Measurements from ENCODE around the gene DNMBP.

DNMBP gene

GRCh38 chr10:99854860-99855259 lies 154.9 kb downstream of the DNMBP start:
- Histone ChIP-seq H3K9me3 (ENCODE audit: control insufficient read depth in 5 of 5, low read length in 5 of 5) (no peaks in the 10 kb centered on the region), H3K27me3 (ENCODE audit: control insufficient read depth in 5 of 5, insufficient read depth in 4 of 5, low read length in 5 of 5) (no peaks in the 10 kb centered on the region), H3K4me1 (ENCODE audit: control insufficient read depth in 5 of 5, insufficient read depth in 5 of 5, low read length in 5 of 5) (no peaks in the 10 kb centered on the region), H3K36me3 (ENCODE audit: control insufficient read depth in 5 of 5, insufficient read depth in 5 of 5, low read length in 5 of 5) (peaks cover 0 to 3% (median 0%) of the 10 kb centered on the region in 5 donors), H3K9ac (ENCODE audit: low read length in 5 of 5) (no peak overlapping the region), H3K27ac (ENCODE audit: low read depth, low read length) (no peak overlapping the region), H3K4me3 (ENCODE audit: low read depth in 1 of 5, low read length in 5 of 5) (no peak overlapping the region)

GRCh38 chr10:99853655-99854054 lies 156.1 kb downstream of the DNMBP start:
- Histone ChIP-seq H3K27ac (ENCODE audit: low read depth, low read length) (no peak overlapping the region), H3K4me3 (ENCODE audit: low read depth in 1 of 5, low read length in 5 of 5) (no peak overlapping the region), H3K9me3 (ENCODE audit: control insufficient read depth in 5 of 5, low read length in 5 of 5) (no peaks in the 10 kb centered on the region), H3K4me1 (ENCODE audit: control insufficient read depth in 5 of 5, insufficient read depth in 5 of 5, low read length in 5 of 5) (no peaks in the 10 kb centered on the region), H3K27me3 (ENCODE audit: control insufficient read depth in 5 of 5, insufficient read depth in 4 of 5, low read length in 5 of 5) (no peaks in the 10 kb centered on the region), H3K9ac (ENCODE audit: low read length in 5 of 5) (no peak overlapping the region), H3K36me3 (ENCODE audit: control insufficient read depth in 5 of 5, insufficient read depth in 5 of 5, low read length in 5 of 5) (peaks cover 0 to 3% (median 0%) of the 10 kb centered on the region in 5 donors)

GRCh38 chr10:99852481-99853213 lies 157.1 kb downstream of the DNMBP start:
- Histone ChIP-seq H3K9me3 (ENCODE audit: control insufficient read depth in 5 of 5, low read length in 5 of 5) (no peaks in the 10 kb centered on the region), H3K4me1 (ENCODE audit: control insufficient read depth in 5 of 5, insufficient read depth in 5 of 5, low read length in 5 of 5) (no peaks in the 10 kb centered on the region), H3K27me3 (ENCODE audit: control insufficient read depth in 5 of 5, insufficient read depth in 4 of 5, low read length in 5 of 5) (no peaks in the 10 kb centered on the region), H3K9ac (ENCODE audit: low read length in 5 of 5) (no peak overlapping the region), H3K36me3 (ENCODE audit: control insufficient read depth in 5 of 5, insufficient read depth in 5 of 5, low read length in 5 of 5) (peaks cover 0 to 3% (median 0%) of the 10 kb centered on the region in 5 donors), H3K4me3 (ENCODE audit: low read depth in 1 of 5, low read length in 5 of 5) (no peak overlapping the region), H3K27ac (ENCODE audit: low read depth, low read length) (no peak overlapping the region)

GRCh38 chr10:99851825-99852224 lies 157.9 kb downstream of the DNMBP start:
- Histone ChIP-seq H3K27ac (ENCODE audit: low read depth, low read length) (no peak overlapping the region), H3K9ac (ENCODE audit: low read length in 5 of 5) (no peak overlapping the region), H3K27me3 (ENCODE audit: control insufficient read depth in 5 of 5, insufficient read depth in 4 of 5, low read length in 5 of 5) (no peaks in the 10 kb centered on the region), H3K4me1 (ENCODE audit: control insufficient read depth in 5 of 5, insufficient read depth in 5 of 5, low read length in 5 of 5) (no peaks in the 10 kb centered on the region), H3K36me3 (ENCODE audit: control insufficient read depth in 5 of 5, insufficient read depth in 5 of 5, low read length in 5 of 5) (peaks cover 0 to 3% (median 0%) of the 10 kb centered on the region in 5 donors), H3K4me3 (ENCODE audit: low read depth in 1 of 5, low read length in 5 of 5) (no peak overlapping the region), H3K9me3 (ENCODE audit: control insufficient read depth in 5 of 5, low read length in 5 of 5) (no peaks in the 10 kb centered on the region)

GRCh38 chr10:99850767-99851340 lies 158.9 kb downstream of the DNMBP start:
- Histone ChIP-seq H3K9ac (ENCODE audit: low read length in 5 of 5) (no peak overlapping the region), H3K4me1 (ENCODE audit: control insufficient read depth in 5 of 5, insufficient read depth in 5 of 5, low read length in 5 of 5) (peaks cover 0 to 9% (median 7%) of the 10 kb centered on the region in 5 donors), H3K4me3 (ENCODE audit: low read depth in 1 of 5, low read length in 5 of 5) (no peak overlapping the region), H3K9me3 (ENCODE audit: control insufficient read depth in 5 of 5, low read length in 5 of 5) (no peaks in the 10 kb centered on the region), H3K36me3 (ENCODE audit: control insufficient read depth in 5 of 5, insufficient read depth in 5 of 5, low read length in 5 of 5) (peaks cover 0 to 3% (median 0%) of the 10 kb centered on the region in 5 donors), H3K27me3 (ENCODE audit: control insufficient read depth in 5 of 5, insufficient read depth in 4 of 5, low read length in 5 of 5) (no peaks in the 10 kb centered on the region), H3K27ac (ENCODE audit: low read depth, low read length) (no peak overlapping the region)

- Histone ChIP-seq H3K9me3 (ENCODE audit: control insufficient read depth in 5 of 5, low read length in 5 of 5) (no peaks in the 10 kb centered on the region), H3K4me1 (ENCODE audit: control insufficient read depth in 5 of 5, insufficient read depth in 5 of 5, low read length in 5 of 5) (peaks cover 0 to 12% (median 11%) of the 10 kb centered on the region in 5 donors), H3K9ac (ENCODE audit: low read length in 5 of 5) (no peak overlapping the region)
Measured at GRCh38 chr10:99850021-99850766, 159.6 kb downstream of the DNMBP start.

GRCh38 chr10:99849536-99849935 lies 160.2 kb downstream of the DNMBP start:
- Histone ChIP-seq H3K36me3 (ENCODE audit: control insufficient read depth in 5 of 5, insufficient read depth in 5 of 5, low read length in 5 of 5) (peaks cover 0 to 3% (median 0%) of the 10 kb centered on the region in 5 donors), H3K4me3 (ENCODE audit: low read depth in 1 of 5, low read length in 5 of 5) (no peak overlapping the region), H3K9me3 (ENCODE audit: control insufficient read depth in 5 of 5, low read length in 5 of 5) (no peaks in the 10 kb centered on the region), H3K27ac (ENCODE audit: low read depth, low read length) (no peak overlapping the region), H3K4me1 (ENCODE audit: control insufficient read depth in 5 of 5, insufficient read depth in 5 of 5, low read length in 5 of 5) (peaks cover 0 to 12% (median 11%) of the 10 kb centered on the region in 5 donors), H3K27me3 (ENCODE audit: control insufficient read depth in 5 of 5, insufficient read depth in 4 of 5, low read length in 5 of 5) (no peaks in the 10 kb centered on the region), H3K9ac (ENCODE audit: low read length in 5 of 5) (no peak overlapping the region)

More at GRCh38 chr10:99850021-99850766, 159.6 kb downstream of the DNMBP start:
- no peak overlapping the region for H3K27ac ChIP-seq (ENCODE audit: low read depth, low read length)
- no peak overlapping the region for H3K4me3 ChIP-seq (ENCODE audit: low read depth in 1 of 5, low read length in 5 of 5)
- peaks cover 0 to 3% (median 0%) of the 10 kb centered on the region in 5 donors for H3K36me3 ChIP-seq (ENCODE audit: control insufficient read depth in 5 of 5, insufficient read depth in 5 of 5, low read length in 5 of 5)
- H3K27me3 ChIP-seq (ENCODE audit: control insufficient read depth in 5 of 5, insufficient read depth in 4 of 5, low read length in 5 of 5) = no peaks in the 10 kb centered on the region

GRCh38 chr10:99849057-99849456 lies 160.7 kb downstream of the DNMBP start:
- Histone ChIP-seq H3K9ac (ENCODE audit: low read length in 5 of 5) (no peak overlapping the region), H3K27ac (ENCODE audit: low read depth, low read length) (no peak overlapping the region), H3K36me3 (ENCODE audit: control insufficient read depth in 5 of 5, insufficient read depth in 5 of 5, low read length in 5 of 5) (peaks cover 0 to 3% (median 0%) of the 10 kb centered on the region in 5 donors), H3K27me3 (ENCODE audit: control insufficient read depth in 5 of 5, insufficient read depth in 4 of 5, low read length in 5 of 5) (no peaks in the 10 kb centered on the region), H3K4me3 (ENCODE audit: low read depth in 1 of 5, low read length in 5 of 5) (no peak overlapping the region), H3K4me1 (ENCODE audit: control insufficient read depth in 5 of 5, insufficient read depth in 5 of 5, low read length in 5 of 5) (peaks cover 0 to 15% (median 11%) of the 10 kb centered on the region in 5 donors), H3K9me3 (ENCODE audit: control insufficient read depth in 5 of 5, low read length in 5 of 5) (no peaks in the 10 kb centered on the region)

- peak overlapping the region in 3 of 5 donors; percentile 8 to 65 (median 17) for H3K9ac ChIP-seq (ENCODE audit: low read length in 5 of 5)
Measured at GRCh38 chr10:99845837-99846382, 163.8 kb downstream of the DNMBP start.

More at GRCh38 chr10:99845837-99846382, 163.8 kb downstream of the DNMBP start:
- peaks cover 0 to 15% (median 11%) of the 10 kb centered on the region in 5 donors for H3K4me1 ChIP-seq (ENCODE audit: control insufficient read depth in 5 of 5, insufficient read depth in 5 of 5, low read length in 5 of 5)
- H3K9me3 ChIP-seq (ENCODE audit: control insufficient read depth in 5 of 5, low read length in 5 of 5) = no peaks in the 10 kb centered on the region
- H3K27me3 ChIP-seq (ENCODE audit: control insufficient read depth in 5 of 5, insufficient read depth in 4 of 5, low read length in 5 of 5) = no peaks in the 10 kb centered on the region
- no peak overlapping the region for H3K27ac ChIP-seq (ENCODE audit: low read depth, low read length)
- no peaks in the 10 kb centered on the region for H3K36me3 ChIP-seq (ENCODE audit: control insufficient read depth in 5 of 5, insufficient read depth in 5 of 5, low read length in 5 of 5)
- peak overlapping the region; percentile 54 to 61 (median 59) for H3K4me3 ChIP-seq (ENCODE audit: low read depth in 1 of 5, low read length in 5 of 5)

All from subcutaneous abdominal adipose tissue (tissue), 5 donors.